NCI-H1694 (cell line): Measurements from ENCODE around the gene ELOA.
"Not testable (repeated sequence)": the region's sequence is repeated elsewhere in the genome, so short reads cannot be mapped to it uniquely, and the experiment has no call there.

Experiments used
- DNase-seq: peaks from one replicate; lab custom pipeline; 2025; lab: John Stamatoyannopoulos, UW

ELOA gene

DNA sequence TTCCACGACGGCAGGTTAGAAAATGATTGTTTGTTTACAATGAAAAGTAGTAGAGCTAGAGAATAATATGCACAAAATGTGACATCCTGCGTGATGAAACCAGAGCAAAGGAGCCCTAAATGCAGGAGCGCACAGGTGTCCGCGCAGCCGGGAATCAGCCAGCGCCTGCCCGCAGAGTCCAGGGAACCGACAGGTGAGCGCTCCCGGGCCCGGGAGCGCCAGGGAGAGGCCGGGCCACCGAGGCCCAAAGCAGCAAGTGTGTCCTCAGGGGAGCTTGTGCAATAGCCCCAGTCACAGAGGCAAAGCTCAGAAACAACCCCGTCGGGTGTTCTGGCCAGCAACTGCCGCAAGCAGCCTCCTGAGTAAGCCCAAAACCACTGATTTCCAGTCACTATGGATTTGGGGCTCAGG is 58.1 kb downstream of the ELOA start:
- DNase-seq = no peak

GRCh38 chr1:23801876-23802275 is 58.6 kb downstream of the ELOA start:
- DNase-seq = no peak

- not testable (repeated sequence) for DNase-seq
Observed at GRCh38 chr1:23802809-23803342, 59.6 kb downstream of the ELOA start.

GRCh38 chr1:23803674-23804073 is 60.4 kb downstream of the ELOA start:
- no peak for DNase-seq

DNA sequence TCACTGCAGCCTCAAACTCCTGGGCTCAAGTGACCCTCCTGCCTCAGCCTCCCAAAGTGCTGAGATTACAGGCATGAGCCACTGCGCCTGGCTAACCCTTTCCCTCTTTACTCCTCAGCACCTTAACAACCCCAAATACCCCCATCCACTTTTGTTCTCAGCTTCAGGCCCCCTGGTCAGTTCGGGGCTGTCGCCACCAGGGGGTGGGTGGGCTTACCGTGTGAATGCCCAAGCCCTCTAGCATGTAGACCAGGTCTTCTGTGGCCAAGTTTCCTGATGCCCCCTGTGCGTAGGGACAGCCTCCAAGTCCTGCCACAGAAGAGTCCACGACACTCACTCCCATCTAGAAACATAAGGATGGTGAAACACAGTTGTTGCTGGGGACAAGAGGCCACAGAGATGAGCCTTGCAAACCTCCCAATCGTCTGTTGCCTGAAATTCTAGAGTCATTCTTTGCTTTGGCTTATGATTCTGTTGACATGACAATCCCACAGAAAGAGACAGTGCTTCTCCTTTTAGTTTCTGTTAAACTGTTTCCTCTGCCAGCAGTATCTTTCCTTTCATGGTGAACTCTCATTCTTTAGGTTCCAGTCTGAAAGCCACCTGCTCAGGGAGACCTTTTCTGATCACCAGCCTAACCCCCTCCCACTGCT is 61.0 kb downstream of the ELOA start:
- DNase-seq = no peak

DNA sequence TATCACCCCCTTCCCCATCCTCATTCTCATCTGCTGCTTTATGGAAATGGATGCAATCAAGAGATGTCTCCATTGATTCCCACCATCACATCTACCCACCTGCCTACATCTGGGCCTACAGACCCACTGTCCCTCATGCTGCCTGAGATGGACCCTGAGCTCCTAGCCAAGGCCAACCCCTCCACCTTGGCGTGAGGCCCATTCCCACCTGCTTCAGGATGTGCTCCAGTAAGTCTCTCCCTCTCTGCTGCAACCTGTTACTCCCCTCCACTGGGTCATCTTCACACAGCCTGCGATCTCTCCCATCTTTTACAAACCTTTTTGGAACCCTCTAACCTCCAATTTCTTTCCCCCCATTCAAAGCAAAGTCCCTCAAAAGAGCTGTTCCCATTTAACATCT is 61.8 kb downstream of the ELOA start:
- no peak for DNase-seq

GRCh38 chr1:23806280-23806679 is 63.0 kb downstream of the ELOA start:
- DNase-seq = no peak

- DNase-seq = no peak
Observed at GRCh38 chr1:23807453-23807852, 64.2 kb downstream of the ELOA start.

DNA sequence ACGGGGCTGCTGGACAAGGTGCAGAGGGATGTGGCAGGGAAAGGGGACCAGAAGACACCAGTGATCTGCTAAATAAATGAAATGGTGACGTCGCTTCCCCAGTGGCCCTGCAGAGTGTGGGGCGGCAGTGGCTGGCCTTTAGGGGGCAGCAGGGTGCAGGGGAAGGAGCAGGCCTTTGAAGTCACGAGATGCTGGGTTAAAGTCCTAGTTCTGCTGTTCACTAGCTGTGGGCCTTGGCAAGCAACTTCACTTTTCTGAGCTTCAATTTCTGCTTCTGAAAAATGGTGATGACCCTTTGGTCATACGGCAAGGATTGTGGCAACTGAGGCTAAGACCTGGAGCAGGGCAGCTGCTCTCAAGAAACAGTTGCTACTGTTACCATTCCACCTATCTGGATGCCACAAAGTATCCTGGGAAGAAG is 66.5 kb downstream of the ELOA start:
- peak; percentile 69 for DNase-seq

- peak; percentile 23 for DNase-seq
Observed at GRCh38 chr1:23810818-23811540, 67.7 kb downstream of the ELOA start.
